Stimulated activated CD4-positive, alpha-beta T cell treated with anti-CD3 and anti-CD28 coated beads, Interleukin-15, amount 100 ng/mL, for 48 hours (primary cell): ENCODE results near the gene RAMP1.
"Not testable (repeated sequence)": the region's sequence is repeated elsewhere in the genome, so short reads cannot be mapped to it uniquely, and the experiment has no call there.

Experiments
- DNase-seq, 2 donors: peaks; one replicate each; pipeline ENCODE4 v3.0.0-alpha.2; 2020; ENCODE audit warnings: low read depth in 2 of 2

The RAMP1 gene

DNA sequence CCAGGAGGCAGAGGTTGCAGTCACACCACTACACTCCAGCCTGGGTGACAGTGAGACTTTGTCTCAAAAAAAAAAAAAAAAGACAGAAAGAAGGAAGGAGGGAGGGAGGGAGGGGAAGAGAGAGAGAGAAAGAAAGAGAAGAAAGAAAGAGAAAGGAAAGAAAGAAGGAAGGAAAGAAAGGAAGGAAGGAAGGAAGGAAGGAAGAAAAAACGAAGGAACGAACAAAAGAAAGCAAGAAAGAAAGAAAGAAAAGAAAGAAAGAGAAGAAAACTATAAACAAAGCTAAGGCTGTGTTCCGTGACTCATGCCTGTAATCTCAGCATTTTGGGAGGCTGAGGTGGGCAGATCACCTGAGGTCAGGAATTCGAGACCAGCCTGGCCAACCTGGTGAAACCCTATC is 91.9 kb downstream of the RAMP1 start:
- DNase-seq: not testable (repeated sequence)

DNA sequence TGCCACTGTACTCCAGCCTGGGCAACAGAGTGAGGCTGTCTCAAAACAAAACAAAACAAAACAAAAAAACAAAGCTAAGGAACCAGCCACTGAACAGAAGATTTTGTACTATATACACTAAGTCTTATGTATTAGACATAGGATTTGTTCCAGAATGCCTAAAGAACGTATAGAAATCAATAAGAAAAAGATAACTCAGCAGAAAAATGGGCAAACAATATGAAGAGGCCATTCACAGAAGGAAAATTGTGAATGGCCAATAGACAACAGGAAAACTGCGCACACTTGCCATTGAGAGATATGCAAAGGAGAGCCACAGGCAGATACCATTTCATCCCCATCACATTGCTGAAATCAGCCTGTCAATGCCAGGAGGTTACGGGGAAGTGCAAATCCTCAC is 92.5 kb downstream of the RAMP1 start:
- DNase-seq: no peak

DNA sequence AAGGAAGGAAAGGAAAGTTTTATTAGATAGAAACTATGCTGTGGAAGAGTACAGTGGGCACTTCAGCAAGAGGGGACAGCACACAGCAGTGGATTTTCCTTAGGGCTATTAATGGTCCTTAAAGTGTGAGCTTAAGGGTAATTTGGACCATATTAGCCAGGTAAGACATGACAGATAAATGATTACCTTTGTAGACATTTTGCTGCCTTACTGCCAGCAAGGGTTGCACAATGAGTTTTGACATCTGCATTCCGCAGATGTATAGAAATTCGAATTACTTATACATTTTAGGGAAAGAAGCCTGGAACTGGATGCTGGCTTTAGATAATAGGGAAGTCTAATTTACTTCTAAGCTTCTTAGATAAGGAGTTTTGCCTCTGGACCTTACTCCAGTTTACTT is 93.4 kb downstream of the RAMP1 start:
- DNase-seq: no peak

DNA sequence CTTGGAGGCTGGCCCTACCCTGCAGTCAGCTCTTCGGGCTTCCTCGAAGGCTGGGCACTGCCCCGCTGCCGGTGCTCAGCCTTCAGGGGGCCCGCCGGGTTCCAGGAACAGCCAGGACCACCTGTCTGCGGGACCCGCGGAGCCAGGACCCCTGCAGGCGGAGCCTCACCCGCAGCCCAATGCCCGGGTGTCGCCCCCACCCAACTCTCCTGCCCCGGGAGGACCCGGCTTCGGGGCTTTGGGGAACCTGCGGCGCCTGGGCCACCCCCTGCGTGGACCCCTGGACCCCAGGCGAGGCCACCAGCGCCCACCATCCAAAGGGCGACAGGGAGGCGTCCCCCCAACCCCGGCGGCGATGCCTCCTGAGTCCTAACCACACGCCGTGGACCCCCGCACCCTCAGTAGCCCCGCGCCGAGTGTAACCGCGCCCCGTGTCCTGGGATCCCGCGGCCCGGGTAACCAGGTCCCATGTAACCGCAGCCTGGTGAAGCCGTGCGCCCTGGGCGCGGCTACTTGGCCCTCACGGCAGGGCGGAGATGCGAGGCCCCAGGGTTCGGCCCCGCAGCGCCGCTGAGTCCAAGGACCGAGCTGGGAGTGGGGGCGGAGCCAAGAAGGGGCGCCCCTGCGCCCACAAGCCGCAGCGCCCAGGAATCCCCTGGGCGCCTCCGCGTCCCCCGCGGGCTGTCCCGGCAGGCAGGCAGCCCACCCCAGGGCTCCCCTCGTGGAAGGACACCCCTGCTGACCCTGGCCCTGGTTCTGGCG is 96.4 kb downstream of the RAMP1 start:
- DNase-seq: no peak

DNA sequence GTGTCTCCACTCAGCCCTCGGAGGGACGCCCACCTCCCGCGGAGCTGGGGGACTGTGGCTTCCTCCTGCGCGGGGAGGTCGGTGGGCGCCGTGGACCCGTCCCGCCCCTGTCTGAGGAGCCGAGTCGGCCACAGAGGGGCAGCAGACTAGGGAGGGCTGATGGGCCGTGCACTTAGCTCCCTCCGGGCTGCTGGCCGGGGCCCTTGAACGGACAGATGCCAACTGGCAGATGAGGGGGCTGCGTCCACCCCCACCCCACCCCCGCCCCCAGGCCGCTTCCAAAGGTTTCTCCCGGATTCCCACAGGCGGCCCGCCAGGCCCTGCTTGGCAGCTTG is 96.9 kb downstream of the RAMP1 start:
- no peak for DNase-seq

DNA sequence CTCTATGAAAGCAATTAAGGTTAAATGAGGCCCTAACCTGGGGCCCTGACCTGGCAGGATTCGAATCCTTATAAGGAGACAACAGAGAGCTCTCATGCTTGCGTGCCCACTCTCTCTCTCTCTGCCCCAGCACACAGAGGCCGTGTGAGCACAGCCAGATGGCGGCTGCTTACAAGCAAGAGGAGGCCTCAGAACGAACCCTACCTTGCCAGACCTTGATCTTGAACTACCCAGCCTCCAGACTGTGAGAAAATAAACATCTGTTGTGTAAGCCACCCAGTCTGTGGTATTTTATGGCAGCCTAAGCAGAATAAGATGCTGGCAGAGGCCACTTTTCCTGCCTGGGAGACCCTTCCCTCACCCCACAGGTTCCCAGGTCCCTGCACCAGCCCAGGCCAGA is 102.2 kb downstream of the RAMP1 start:
- DNase-seq: no peak
